Activated naive CD4-positive, alpha-beta T cell treated with anti-CD3 and anti-CD28 coated beads for 36 hours (primary cell): ENCODE results near the gene CLHC1. TPM values are rescaled to one million over a fixed set of nuclear protein-coding genes. Genes with fewer than 3 reads are reported as not detected.
A peak's percentile ranks its signal among the peaks of the same experiment; 100 is the strongest.
"Not testable (repeated sequence)": the region's sequence is repeated elsewhere in the genome, so short reads cannot be mapped to it uniquely, and the experiment has no call there.

Experiments used
- CTCF ChIA-PET: fragments of 350-600 bp; sonication (Branson Sonifier 250); formaldehyde crosslinking; loops from one replicate; lab custom pipeline; 2021; ENCODE audit warnings: antibody characterized with exemption; lab: Charles Lee
- DNase-seq: peaks from one replicate; pipeline ENCODE4 v3.0.0-alpha.2; 2020
- H3K27ac Mint-ChIP-seq: one replicate; pipeline ENCODE4 v1.8.0; 2021; ENCODE audit warnings: mild to moderate bottlenecking, mixed read lengths
- H3K27me3 Mint-ChIP-seq: one replicate; pipeline ENCODE4 v1.8.0; 2021; ENCODE audit warnings: low read depth, mixed read lengths
- H3K36me3 Mint-ChIP-seq: one replicate; pipeline ENCODE4 v1.8.0; 2021; ENCODE audit warnings: low read depth, mixed read lengths
- H3K4me1 Mint-ChIP-seq: one replicate; pipeline ENCODE4 v1.8.0; 2021; ENCODE audit warnings: low read depth, mixed read lengths
- H3K4me3 Mint-ChIP-seq: one replicate; pipeline ENCODE4 v1.8.0; 2021; ENCODE audit warnings: mild to moderate bottlenecking, moderate library complexity, mixed read lengths
- H3K9me3 Mint-ChIP-seq: one replicate; pipeline ENCODE4 v1.8.0; 2021; ENCODE audit warnings: mixed read lengths
- intact Hi-C: fragments of 100-400 bp; cut with micrococcal nuclease; formaldehyde crosslinking; loops from one replicate; pipeline ENCODE4 v1.15.1; 2023
- total RNA-seq, 2 experiments: library from RNA; stranded (reverse); gene quantifications; one replicate each; pipeline ENCODE4 v1.2.3, GENCODE V29; 2021

Gene CLHC1
- total RNA-seq, 2 experiments from 2014 or later, result 2.4 to 3.1 TPM

DNA sequence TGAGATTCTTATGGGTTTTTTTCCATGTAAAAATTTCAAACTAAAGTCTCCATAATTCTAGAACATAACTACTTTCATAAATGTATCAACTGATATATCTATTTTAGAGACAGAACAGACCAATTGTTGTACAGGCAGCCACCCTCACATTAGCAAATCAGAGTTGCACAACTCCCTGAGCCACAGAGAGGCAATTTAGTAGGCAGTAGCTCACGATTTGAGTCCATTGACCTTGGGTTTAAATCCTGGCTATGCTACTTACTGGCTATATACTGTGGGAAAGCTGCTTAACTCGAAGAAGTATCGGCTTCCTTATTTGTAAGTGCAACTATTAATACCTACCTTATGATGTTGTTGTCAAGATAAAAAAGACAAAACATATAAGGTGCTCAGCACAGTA is 20.7 kb upstream of the CLHC1 start:
- intact Hi-C loops, result no loop called here
- Mint-ChIP-seq H3K27ac (no peak overlapping the region), H3K27me3 (no peaks in the 10 kb centered on the region), H3K4me1 (peaks cover 1% of the 10 kb centered on the region), H3K4me3 (no peak overlapping the region), H3K36me3 (peaks cover 19% of the 10 kb centered on the region), H3K9me3 (no peaks in the 10 kb centered on the region)
- CTCF ChIA-PET, result no interaction called here
- no peak for DNase-seq

DNA sequence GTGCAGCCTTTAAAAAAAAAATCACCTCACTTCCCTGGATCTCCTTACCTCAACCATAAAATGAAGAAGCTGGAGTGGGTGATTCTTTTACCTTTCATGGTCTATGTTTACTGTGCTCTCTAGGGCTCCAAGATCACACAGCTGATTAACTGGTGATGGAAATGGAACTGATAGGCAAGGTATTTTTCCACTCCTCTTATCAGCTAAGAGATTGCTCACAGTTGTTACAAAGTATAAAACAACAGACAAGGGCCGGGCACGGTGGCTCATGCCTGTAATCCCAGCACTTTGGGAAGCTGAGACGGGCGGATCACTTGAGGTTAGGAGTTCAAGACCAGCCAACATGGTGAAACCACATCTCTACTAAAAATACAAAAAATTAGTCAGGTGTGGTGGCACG is 14.9 kb upstream of the CLHC1 start:
- Mint-ChIP-seq H3K27ac (no peak overlapping the region), H3K4me3 (no peak overlapping the region), H3K4me1 (peaks cover 1% of the 10 kb centered on the region), H3K27me3 (no peaks in the 10 kb centered on the region), H3K9me3 (no peaks in the 10 kb centered on the region), H3K36me3 (peaks cover 25% of the 10 kb centered on the region)
- no peak for DNase-seq
- intact Hi-C loops, result no loop called here
- CTCF ChIA-PET, result interaction anchor here (0.6 kb wide), 1 partner anchor 91 kb away, joined by 4 read pairs; no protein-coding TSS in a partner anchor

DNA sequence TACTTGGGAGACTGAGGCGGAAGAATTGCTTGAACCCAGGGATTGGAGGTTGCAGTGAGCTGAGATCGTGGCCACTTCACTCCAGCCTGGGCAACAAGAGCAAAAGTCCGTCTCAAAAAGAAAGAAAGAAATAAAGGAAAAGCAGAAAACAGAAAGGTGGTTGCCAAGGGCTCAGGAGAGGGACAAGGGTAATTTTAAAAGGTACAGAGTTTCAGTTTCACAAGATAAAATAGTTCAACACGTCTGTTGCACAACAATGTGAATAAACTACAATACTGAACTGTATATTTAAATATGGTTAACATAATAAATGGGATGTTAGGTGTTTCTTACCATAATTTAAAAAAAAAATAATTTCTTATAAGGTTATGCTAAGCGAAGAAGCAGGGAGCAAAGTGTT is 13.3 kb upstream of the CLHC1 start:
- H3K36me3 Mint-ChIP-seq, result peaks cover 19% of the 10 kb centered on the region
- no peak overlapping the region for H3K27ac Mint-ChIP-seq
- CTCF ChIA-PET, result no interaction called here
- no peaks in the 10 kb centered on the region for H3K27me3 Mint-ChIP-seq
- peaks cover under 1% of the 10 kb centered on the region for H3K4me1 Mint-ChIP-seq
- no peak overlapping the region for H3K4me3 Mint-ChIP-seq
- intact Hi-C loops, result no loop called here
- no peak for DNase-seq
- H3K9me3 Mint-ChIP-seq, result no peaks in the 10 kb centered on the region

DNA sequence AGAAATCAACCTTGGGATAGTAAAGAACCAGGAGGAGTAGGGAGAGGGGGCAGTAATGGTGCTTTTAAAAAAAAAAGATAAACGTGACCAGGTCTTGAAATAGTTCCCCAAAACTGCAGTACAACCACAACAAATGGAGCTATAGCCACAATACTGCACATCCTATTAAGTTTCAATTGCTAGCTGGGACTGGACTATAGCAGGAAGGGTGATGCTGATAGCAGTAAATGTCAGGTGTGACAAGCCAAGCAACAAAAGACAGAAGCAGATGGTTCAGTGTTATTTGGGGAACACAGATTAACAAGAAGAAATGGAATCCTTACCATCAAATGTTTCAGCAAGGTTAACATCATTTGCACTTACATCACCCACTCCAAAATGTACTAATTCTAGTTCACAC is 10.5 kb upstream of the CLHC1 start:
- intact Hi-C loops, result no loop called here
- no peak overlapping the region for H3K27ac Mint-ChIP-seq

DNA sequence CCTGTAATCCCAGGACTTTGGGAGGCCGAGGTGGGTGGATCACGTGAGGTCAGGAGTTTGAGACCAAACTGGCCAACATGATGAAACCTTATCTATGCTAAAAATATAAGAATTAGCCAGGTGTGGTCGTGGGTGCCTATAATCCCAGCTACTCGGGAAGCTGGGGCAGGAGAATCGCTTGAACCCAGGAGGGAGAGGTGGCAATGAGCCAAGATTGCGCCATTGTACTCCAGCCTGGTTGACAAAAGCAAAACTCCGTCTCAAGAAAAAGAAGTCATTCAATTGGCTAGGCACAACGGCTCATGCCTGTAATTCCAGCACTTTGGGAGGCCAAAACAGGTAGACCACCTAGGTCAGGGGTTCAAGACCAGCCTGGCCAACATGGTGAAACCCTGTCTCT is 9.5 kb upstream of the CLHC1 start:
- intact Hi-C loops, H3K4me3 Mint-ChIP-seq, H3K4me1 Mint-ChIP-seq, H3K27ac Mint-ChIP-seq, DNase-seq, H3K27me3 Mint-ChIP-seq, CTCF ChIA-PET, H3K9me3 Mint-ChIP-seq: not testable (repeated sequence)
- H3K36me3 Mint-ChIP-seq, result peaks cover 15% of the 10 kb centered on the region

More for the DNA sequence above, 10.5 kb upstream of the CLHC1 start:
- Mint-ChIP-seq H3K36me3 (peaks cover 20% of the 10 kb centered on the region), H3K4me1 (peaks cover 3% of the 10 kb centered on the region), H3K27me3 (no peaks in the 10 kb centered on the region), H3K9me3 (no peaks in the 10 kb centered on the region), H3K4me3 (no peak overlapping the region)
- CTCF ChIA-PET, result no interaction called here
- DNase-seq, result no peak

DNA sequence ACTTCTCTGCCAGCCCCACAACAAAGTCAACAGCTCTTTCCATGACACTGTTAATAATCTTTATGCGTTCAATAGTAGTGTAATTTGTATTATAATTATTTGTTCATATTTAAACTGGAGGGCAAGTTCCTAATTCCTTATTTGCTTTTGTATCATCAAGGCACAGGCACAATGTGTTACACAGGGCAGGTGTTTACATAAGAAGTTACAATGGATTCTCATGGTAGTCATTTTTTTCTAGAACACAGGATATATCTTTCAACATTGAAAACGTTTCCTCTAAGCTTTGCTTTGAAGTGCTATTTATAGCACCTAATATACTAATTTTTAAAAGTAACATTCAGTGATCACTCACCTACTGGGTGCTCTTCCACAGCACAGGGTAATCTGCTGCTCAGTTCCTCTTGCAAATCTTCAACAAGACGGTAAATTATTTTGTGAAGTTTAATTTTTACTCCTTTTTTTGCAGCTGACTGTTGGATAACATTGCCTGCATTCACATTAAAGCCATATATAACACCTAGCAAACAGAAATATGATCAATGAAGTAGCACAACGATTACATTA is 7.6 kb upstream of the CLHC1 start:
- H3K27ac Mint-ChIP-seq, result no peak overlapping the region
- H3K4me3 Mint-ChIP-seq, result no peak overlapping the region
- CTCF ChIA-PET, result no interaction called here
- intact Hi-C loops, result no loop called here
- DNase-seq, result no peak
- H3K4me1 Mint-ChIP-seq, result peaks cover 18% of the 10 kb centered on the region
- no peaks in the 10 kb centered on the region for H3K27me3 Mint-ChIP-seq
- peaks cover 26% of the 10 kb centered on the region for H3K36me3 Mint-ChIP-seq
- no peaks in the 10 kb centered on the region for H3K9me3 Mint-ChIP-seq

DNA sequence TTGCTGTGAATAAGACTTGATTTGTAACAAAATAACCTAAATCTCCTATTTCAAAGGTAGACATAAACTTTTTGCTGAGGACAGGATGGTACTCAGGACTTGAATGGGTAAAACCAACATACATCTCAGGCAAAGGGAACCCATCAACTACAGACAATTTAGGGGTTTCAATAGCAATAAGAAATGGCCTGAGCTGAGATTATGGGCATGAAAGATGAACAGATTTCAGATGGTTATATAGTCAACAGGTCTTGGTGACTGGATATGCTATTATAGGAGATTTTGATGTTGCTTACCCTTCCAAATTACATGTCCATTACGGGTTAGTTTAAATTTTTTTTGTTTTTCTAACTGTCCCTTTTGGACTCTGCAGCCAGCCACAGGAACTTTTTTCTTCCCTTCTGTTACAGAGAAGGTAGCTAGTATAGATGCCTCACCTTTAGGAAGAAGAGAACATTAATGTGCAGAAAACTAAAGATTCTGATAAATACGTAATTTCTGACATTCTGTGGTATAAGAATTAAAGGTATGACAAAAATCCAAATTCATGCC is 5.0 kb upstream of the CLHC1 start:
- no peaks in the 10 kb centered on the region for H3K27me3 Mint-ChIP-seq
- no peak overlapping the region for H3K4me3 Mint-ChIP-seq
- H3K9me3 Mint-ChIP-seq, result no peaks in the 10 kb centered on the region
- peaks cover 40% of the 10 kb centered on the region for H3K36me3 Mint-ChIP-seq
- peaks cover 30% of the 10 kb centered on the region for H3K4me1 Mint-ChIP-seq
- H3K27ac Mint-ChIP-seq, result no peak overlapping the region
- intact Hi-C loops, result no loop called here
- CTCF ChIA-PET, result no interaction called here
- DNase-seq, result no peak

DNA sequence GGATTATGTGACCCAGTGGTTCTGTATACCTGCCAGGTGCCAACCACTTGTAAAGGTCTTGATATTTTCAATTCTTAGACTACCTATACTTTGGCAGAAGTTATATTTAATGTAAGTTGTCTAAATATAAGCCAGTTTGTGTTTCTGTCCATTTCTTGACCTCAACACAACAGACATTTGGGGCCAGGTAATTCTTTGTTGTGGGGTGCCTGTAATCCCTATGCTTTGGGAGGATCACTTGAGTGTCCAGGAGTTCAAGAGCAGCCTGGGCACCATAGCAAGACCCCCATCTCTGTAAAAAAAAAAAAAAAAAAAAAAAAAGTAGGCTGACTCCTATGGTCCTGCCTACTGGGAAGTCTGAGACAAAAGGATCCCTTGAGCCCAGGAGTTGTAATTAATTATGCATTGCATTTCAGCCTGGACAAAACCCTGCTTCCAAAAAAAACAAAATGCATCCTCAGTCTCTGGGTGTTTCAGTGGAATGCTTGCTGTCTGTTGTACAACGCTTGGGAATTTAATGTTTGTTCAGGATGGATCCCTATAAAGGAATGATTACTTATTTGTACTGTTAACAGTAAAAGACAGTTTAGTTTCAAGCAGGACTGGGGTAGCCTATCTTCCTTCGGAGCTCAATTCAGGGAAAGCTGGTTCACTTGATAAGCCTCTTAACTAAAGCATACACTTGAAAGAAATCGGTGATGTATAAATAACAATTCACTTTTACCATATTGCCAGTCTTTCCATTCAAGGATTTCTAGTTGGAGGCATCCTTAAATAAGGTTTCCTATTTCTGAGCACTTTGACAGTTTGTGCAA is 3.8 kb upstream of the CLHC1 start:
- no peak for DNase-seq
- H3K4me3 Mint-ChIP-seq, result no peak overlapping the region
- peak overlapping the region; percentile 36 for H3K27ac Mint-ChIP-seq
- no peaks in the 10 kb centered on the region for H3K27me3 Mint-ChIP-seq
- intact Hi-C loops, result no loop called here
- peaks cover 40% of the 10 kb centered on the region for H3K36me3 Mint-ChIP-seq
- H3K9me3 Mint-ChIP-seq, result no peaks in the 10 kb centered on the region
- CTCF ChIA-PET, result no interaction called here
- peaks cover 34% of the 10 kb centered on the region for H3K4me1 Mint-ChIP-seq

DNA sequence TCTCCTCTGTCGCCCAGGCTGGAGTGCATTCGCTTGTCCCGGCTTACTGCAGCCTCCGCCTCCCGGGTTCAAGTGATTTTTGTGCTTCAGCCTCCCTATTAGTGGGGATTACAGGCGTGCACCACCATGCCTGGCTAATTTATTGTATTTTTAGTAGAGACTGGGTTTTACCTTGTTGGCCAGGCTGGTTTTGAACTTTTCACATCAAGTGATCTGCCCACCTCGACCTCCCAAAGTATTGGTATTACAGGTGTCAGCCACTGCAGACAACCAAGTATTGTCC is 1.5 kb upstream of the CLHC1 start:
- peak overlapping the region; percentile 95 for H3K27ac Mint-ChIP-seq
- intact Hi-C loops, result loop anchor here (2.0 to 5.0 kb wide), 4 partner anchors 661 to 1466 kb away; partner anchors contain the start of genes CHAC2 and PSME4
- no peak for DNase-seq
- CTCF ChIA-PET, result no interaction called here
- peaks cover 43% of the 10 kb centered on the region for H3K4me1 Mint-ChIP-seq
- H3K36me3 Mint-ChIP-seq, result peaks cover 40% of the 10 kb centered on the region
- H3K4me3 Mint-ChIP-seq, result peak overlapping the region; percentile 97
- no peaks in the 10 kb centered on the region for H3K27me3 Mint-ChIP-seq
- no peaks in the 10 kb centered on the region for H3K9me3 Mint-ChIP-seq

DNA sequence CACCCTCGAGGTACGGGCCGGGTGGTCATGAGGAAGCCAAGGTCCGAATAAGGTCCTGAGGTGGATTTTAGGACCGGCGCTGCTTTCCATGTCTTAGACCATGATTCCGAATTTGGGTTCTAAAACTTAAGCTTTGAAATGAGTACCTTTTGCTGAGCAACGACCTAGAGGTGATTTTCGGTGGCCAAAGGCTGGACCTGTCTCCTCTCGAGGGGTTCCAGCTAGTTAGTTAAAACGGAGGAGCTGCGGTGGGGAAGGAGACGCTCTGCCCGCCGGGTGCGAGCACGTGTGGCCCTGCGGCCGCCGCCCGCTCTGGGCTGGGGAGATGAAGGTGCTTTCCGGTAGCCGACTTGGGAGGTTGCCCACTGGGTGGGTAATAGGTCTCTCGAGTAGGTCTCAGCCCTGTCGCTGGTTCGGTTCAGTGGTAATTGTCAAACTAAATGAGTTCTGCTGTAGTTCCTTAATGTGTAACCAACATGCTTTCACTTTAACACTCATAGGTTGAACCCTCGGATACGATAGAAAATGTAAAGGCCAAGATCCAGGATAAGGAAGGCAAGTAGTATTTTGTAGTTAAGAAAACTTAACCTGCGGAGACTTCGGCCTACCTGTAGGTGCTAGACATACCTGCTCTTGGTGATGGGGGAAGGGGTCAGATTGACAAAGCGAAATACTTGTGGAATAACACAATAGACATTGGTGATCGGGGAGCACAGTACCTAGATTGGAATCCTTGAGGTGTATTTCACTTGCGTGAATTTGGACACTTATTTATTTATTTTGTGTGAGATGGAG is 967 bp upstream of the CLHC1 start:
- H3K4me3 Mint-ChIP-seq, result peak overlapping the region; percentile 97
- CTCF ChIA-PET, result no interaction called here
- no peaks in the 10 kb centered on the region for H3K9me3 Mint-ChIP-seq
- peak; percentile 59 for DNase-seq
- peaks cover 47% of the 10 kb centered on the region for H3K4me1 Mint-ChIP-seq
- H3K27ac Mint-ChIP-seq, result peak overlapping the region; percentile 95
- intact Hi-C loops, result loop anchor here (1.0 to 5.0 kb wide), 15 partner anchors 10 to 1466 kb away; partner anchors contain the start of genes CFAP36, CHAC2, EML6 and MTIF2
- H3K27me3 Mint-ChIP-seq, result no peaks in the 10 kb centered on the region
- peaks cover 39% of the 10 kb centered on the region for H3K36me3 Mint-ChIP-seq

DNA sequence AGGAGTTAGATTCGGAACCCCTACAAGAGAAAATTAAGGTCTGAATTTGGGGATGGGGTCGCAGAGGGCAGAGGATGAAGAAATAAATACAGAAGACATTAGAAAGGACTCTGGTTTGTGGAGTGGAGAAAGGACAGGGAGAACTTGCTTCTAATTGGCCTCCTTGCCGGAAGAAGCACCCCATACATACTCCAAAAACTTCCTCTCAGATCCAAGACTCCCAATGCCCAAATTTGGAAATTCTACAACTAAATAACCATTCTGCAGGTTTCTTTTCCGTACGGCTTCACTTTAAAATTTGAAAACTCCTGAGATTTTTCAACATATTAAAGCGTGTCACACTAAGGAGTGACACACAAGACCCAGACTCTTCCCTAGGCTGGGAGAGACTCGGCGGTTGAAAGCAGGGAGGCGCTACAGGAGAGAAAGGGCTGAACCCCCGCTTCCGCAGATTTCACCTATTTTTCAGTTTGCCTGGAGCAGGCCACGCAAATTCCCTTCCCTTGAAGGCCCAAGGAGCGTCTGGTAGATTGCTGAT is 478 bp downstream of the CLHC1 start:
- Mint-ChIP-seq H3K27me3 (no peaks in the 10 kb centered on the region), H3K9me3 (no peaks in the 10 kb centered on the region), H3K36me3 (peaks cover 41% of the 10 kb centered on the region), H3K27ac (peak overlapping the region; percentile 95), H3K4me1 (peaks cover 53% of the 10 kb centered on the region), H3K4me3 (peak overlapping the region; percentile 97)
- CTCF ChIA-PET, result no interaction called here
- intact Hi-C loops, result loop anchor here (1.0 to 5.0 kb wide), 15 partner anchors 8 to 1464 kb away; partner anchors contain the start of genes CFAP36, CHAC2, EML6 and MTIF2
- no peak for DNase-seq

DNA sequence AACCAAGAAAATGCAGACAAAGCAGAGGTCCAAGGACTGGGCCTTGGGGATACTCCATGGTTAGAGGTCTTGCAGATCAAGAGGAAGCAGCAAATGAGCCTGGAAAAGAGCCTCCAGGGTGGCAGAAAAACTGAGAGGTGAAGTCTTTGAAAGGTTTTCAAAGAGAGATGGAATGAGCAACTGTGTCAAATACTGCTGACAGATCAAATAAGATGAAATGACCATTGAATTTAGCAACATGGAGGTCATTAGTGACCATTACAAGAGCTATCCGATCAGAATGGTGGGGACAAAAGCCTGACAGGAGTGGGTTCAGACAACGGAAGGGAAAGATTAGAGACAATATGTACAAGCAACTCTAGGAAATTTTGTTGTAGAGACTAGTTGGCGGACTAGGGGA is 1.5 kb downstream of the CLHC1 start:
- DNase-seq, result no peak
- Mint-ChIP-seq H3K4me3 (peak overlapping the region; percentile 43), H3K9me3 (no peaks in the 10 kb centered on the region), H3K27ac (no peak overlapping the region), H3K27me3 (no peaks in the 10 kb centered on the region), H3K36me3 (peaks cover 38% of the 10 kb centered on the region), H3K4me1 (peaks cover 46% of the 10 kb centered on the region)
- intact Hi-C loops, result loop anchor here (5.0 kb wide), 3 partner anchors 658 to 1463 kb away; partner anchors contain the start of gene CHAC2
- CTCF ChIA-PET, result no interaction called here
